SK-N-SH (cell line): ENCODE results near the gene INPP5A. TPM values are rescaled to one million over a fixed set of nuclear protein-coding genes. Genes with fewer than 3 reads are reported as not detected.

Source experiments
- CTCF ChIA-PET: fragments of 300-600, 350-600 bp; formaldehyde crosslinking; extraction: SDS; loops from one replicate; lab custom pipeline; 2021; lab: Yijun Ruan, JAX
- POLR2A ChIA-PET: fragments of 350-600 bp; sonication (Branson Sonifier 250); formaldehyde crosslinking; extraction: SDS; loops from one replicate; lab custom pipeline; 2020; ENCODE audit warnings: antibody characterized with exemption, inconsistent platforms; lab: Yijun Ruan, JAX
- DNase-seq: peaks from one replicate; pipeline ENCODE4 v3.0.0; 2012
- H2AFZ ChIP-seq: fragments of 200-600 bp; sonication (generic); 2 replicates; pipeline ENCODE4 v1.8.1; 2016; ENCODE audit warnings: antibody characterized with exemption, mild to moderate bottlenecking, low read depth
- H3F3A ChIP-seq: fragments of 200-600 bp; sonication (generic); replicated peaks from 2 replicates; pipeline ENCODE3; 2016; ENCODE audit warnings: antibody characterized with exemption, mild to moderate bottlenecking; ENCODE audit not compliant: insufficient read depth
- H3K27ac ChIP-seq, 2 experiments: fragments of 200-500 bp in 1 of 2; fragments of 200-600 bp in 1 of 2; sonication (Bioruptor generic) in 1 of 2; sonication (generic), shearing (Covaris generic) in 1 of 2; 2 replicates each; pipeline versions ENCODE4 v1.5.1 to v1.6.1; 2014 to 2016; ENCODE audit warnings: low read depth in 2 of 2, inconsistent platforms in 1 of 2, low read length in 1 of 2, mild to moderate bottlenecking in 1 of 2, mixed read lengths in 1 of 2
- H3K27me3 ChIP-seq: fragments of 200-600 bp; sonication (generic), shearing (Covaris generic); 2 replicates; pipeline ENCODE4 v1.6.1; 2016; ENCODE audit warnings: mixed run types; ENCODE audit not compliant: insufficient read depth
- H3K36me3 ChIP-seq, 2 experiments: fragments of 200-500 bp in 1 of 2; fragments of 200-600 bp in 1 of 2; sonication (Bioruptor generic) in 1 of 2; sonication (generic) in 1 of 2; replicated peaks in 1 of 2; 2 replicates each; pipeline versions ENCODE3 to v1.5.1; 2014 to 2016; ENCODE audit warnings: low read length in 1 of 2, mild to moderate bottlenecking in 1 of 2; ENCODE audit not compliant: insufficient read depth in 2 of 2, control insufficient read depth in 1 of 2
- H3K4me1 ChIP-seq, 2 experiments: fragments of 200-500 bp in 1 of 2; fragments of 200-600 bp in 1 of 2; sonication (Bioruptor generic) in 1 of 2; sonication (generic), shearing (Covaris generic) in 1 of 2; 2 replicates each; pipeline versions ENCODE4 v1.5.1 to v1.6.1; 2014 to 2016; ENCODE audit warnings: low read depth in 1 of 2, low read length in 1 of 2, mixed run types in 1 of 2; ENCODE audit not compliant: insufficient read depth in 2 of 2, control insufficient read depth in 1 of 2
- H3K4me2 ChIP-seq: fragments of 200-600 bp; sonication (generic), shearing (Covaris generic); 2 replicates; pipeline ENCODE4 v1.6.1; 2017; ENCODE audit warnings: mixed run types
- H3K4me3 ChIP-seq, 2 experiments: fragments of 200-500 bp in 1 of 2; fragments of 200-600 bp in 1 of 2; sonication (Bioruptor generic) in 1 of 2; sonication (generic), shearing (Covaris generic) in 1 of 2; 2 replicates each; pipeline versions ENCODE4 v1.5.1 to v1.8.1; 2014 to 2016; ENCODE audit warnings: low read depth in 2 of 2, inconsistent platforms in 1 of 2, low read length in 1 of 2, mild to moderate bottlenecking in 1 of 2, mixed read lengths in 1 of 2, moderate library complexity in 1 of 2
- H3K79me2 ChIP-seq: fragments of 200-600 bp; sonication (generic); 2 replicates; pipeline ENCODE4 v1.8.1; 2017; ENCODE audit warnings: mild to moderate bottlenecking; ENCODE audit not compliant: insufficient read depth
- H3K9ac ChIP-seq: fragments of 200-600 bp; sonication (generic); 2 replicates; pipeline ENCODE4 v1.6.1; 2017; ENCODE audit warnings: mixed run types
- H3K9me2 ChIP-seq: fragments of 200-600 bp; sonication (generic); 2 replicates; pipeline ENCODE4 v1.6.1; 2017; ENCODE audit warnings: mixed run types
- H3K9me3 ChIP-seq: fragments of 200-600 bp; sonication (generic); 2 replicates; pipeline ENCODE4 v1.6.1; 2017; ENCODE audit warnings: mixed run types, mild to moderate bottlenecking, moderate library complexity
- H4K20me1 ChIP-seq: fragments of 200-600 bp; sonication (generic); 2 replicates; pipeline ENCODE4 v1.6.1; 2017; ENCODE audit warnings: mild to moderate bottlenecking, mixed run types; ENCODE audit not compliant: insufficient read depth
- CTCF ChIP-seq: fragments of 200-600 bp; sonication (generic); IDR thresholded peaks from 2 replicates; pipeline ENCODE4 v1.6.1; 2017; ENCODE audit warnings: antibody characterized with exemption, mild to moderate bottlenecking, moderate library complexity
- EP300 ChIP-seq, 2 experiments: IDR thresholded peaks; 2 replicates each; pipeline versions ENCODE4 v1.4.0 to v1.6.1; 2012; ENCODE audit warnings: borderline replicate concordance in 1 of 2, low read depth in 1 of 2, low read length in 1 of 2
- GATA2 ChIP-seq: sonication (generic); formaldehyde crosslinking; IDR thresholded peaks from 2 replicates; pipeline ENCODE4 v1.5.0; 2020; ENCODE audit warnings: mild to moderate bottlenecking, missing genetic modification reagents
- IRF3 ChIP-seq: fragments of 150-350 bp; IDR thresholded peaks from 2 replicates; pipeline ENCODE4 v1.6.1; 2016; ENCODE audit warnings: mild to moderate bottlenecking, low read depth, low read length
- JUND ChIP-seq: IDR thresholded peaks from 2 replicates; pipeline ENCODE4 v1.4.0; 2012
- MXI1 ChIP-seq: IDR thresholded peaks from 2 replicates; pipeline ENCODE4 v1.6.1; 2012; ENCODE audit warnings: mild to moderate bottlenecking, low read depth, low read length, improper control_type of control experiment
- NFIC ChIP-seq: IDR thresholded peaks from 2 replicates; pipeline ENCODE4 v1.4.0; 2012; ENCODE audit warnings: borderline replicate concordance
- PBX3 ChIP-seq: IDR thresholded peaks from 2 replicates; pipeline ENCODE4; 2012
- RCOR1 ChIP-seq: fragments of 150-350 bp; IDR thresholded peaks from 2 replicates; pipeline ENCODE4 v1.6.1; 2017; ENCODE audit warnings: antibody characterized with exemption, low read length
- RFX5 ChIP-seq: IDR thresholded peaks from 2 replicates; pipeline ENCODE4 v1.6.1; 2012; ENCODE audit warnings: mild to moderate bottlenecking, improper control_type of control experiment, low read length
- SMC3 ChIP-seq: IDR thresholded peaks from 2 replicates; pipeline ENCODE4 v1.6.1; 2012; ENCODE audit warnings: low read depth, low read length, improper control_type of control experiment
- TEAD4 ChIP-seq: IDR thresholded peaks from 2 replicates; pipeline ENCODE4 v1.4.0; 2012; ENCODE audit warnings: mild to moderate bottlenecking, borderline replicate concordance; ENCODE audit not compliant: insufficient read depth
- USF2 ChIP-seq: fragments of 150-350 bp; IDR thresholded peaks from 2 replicates; pipeline ENCODE4 v1.6.1; 2017; ENCODE audit warnings: antibody characterized with exemption, low read length, low read depth, borderline replicate concordance
- YY1 ChIP-seq: IDR thresholded peaks from 2 replicates; pipeline ENCODE4 v1.4.0; 2012; ENCODE audit warnings: low read depth, mild to moderate bottlenecking
- WGBS: methylation state at CpG from one replicate; pipeline ENCODE4 v1.1.6; 2017; ENCODE audit warnings: low lambda C conversion rate; 5-methylcytosine and 5-hydroxymethylcytosine counted together
- polyA plus RNA-seq, 3 experiments: library from polyadenylated mRNA; depleted of rRNA; stranded (reverse); fragments of >200 nt; gene quantifications; 2 replicates each; pipeline ENCODE4 v1.2.3, GENCODE V29; 2012

The INPP5A gene
- polyA plus RNA-seq, 1 of the 3 experiments (the other 2 are of a cell fraction): 12.0 TPM

- Histone ChIP-seq H3K9me2 (no peaks in the 10 kb centered on the region), H3K9me3 (no peaks in the 10 kb centered on the region), H3K4me2 (no peak overlapping the region), H3K36me3 (no peaks in the 10 kb centered on the region), H3K4me3 (no peak overlapping the region), H3K27me3 (no peaks in the 10 kb centered on the region), H3K27ac (no peak overlapping the region), H3F3A (no peaks in the 10 kb centered on the region), H3K9ac (no peak overlapping the region), H4K20me1 (peaks cover 4% of the 10 kb centered on the region; the same call in 1 of the 2 replicates), H3K4me1 (peaks cover 0 to 14% of the 10 kb centered on the region in 2 experiments; a peak in 1 of 4 replicates), H3K79me2 (peaks cover 20% of the 10 kb centered on the region), H2AFZ (no peak overlapping the region)
- DNase-seq: no peak
- 93% methylated on average over 22 of the region's 33 CpGs for WGBS
- no peak for TF ChIP-seq RCOR1
- no peak for TF ChIP-seq RFX5
- no peak for TF ChIP-seq MXI1
- no peak for TF ChIP-seq USF2
- no peak for TF ChIP-seq GATA2 (CRISPR knock-in tag)
- TF ChIP-seq EP300 (IDR thresholded peaks at IDR 0.05; ENCODE audit: borderline replicate concordance in 1 of 2, low read depth in 1 of 2, low read length in 1 of 2): no peak
- no peak for TF ChIP-seq NFIC
- no peak for TF ChIP-seq IRF3
- no peak for TF ChIP-seq JUND
- TF ChIP-seq PBX3: no peak
- no peak for TF ChIP-seq YY1
- TF ChIP-seq CTCF: no peak
- TF ChIP-seq TEAD4: no peak
- TF ChIP-seq SMC3: no peak
- TF ChIP-seq, all 33 proteins: peak for 0
- CTCF ChIA-PET: interaction anchor here (0.8 to 4.7 kb wide), 7 partner anchors 13 to 289 kb away, joined by 3 to 19 read pairs (median 3); no protein-coding TSS in a partner anchor
- POLR2A ChIA-PET: no interaction called here
Observed at GRCh38 chr10:132641966-132642731, 104.6 kb downstream of the INPP5A start.
